B cell (primary cell): Measurements from ENCODE around the gene NKAIN2. TPM values are rescaled to one million over a fixed set of nuclear protein-coding genes. Genes with fewer than 3 reads are reported as not detected.

Experiments
- ATAC-seq: fragments of 200-7000 bp; cut with Tn5 transposase; one replicate; pipeline ENCODE4 v1.10.0; 2021; ENCODE audit warnings: low read depth, mild to moderate bottlenecking, moderate number of reproducible peaks, moderate library complexity
- CTCF ChIA-PET: fragments of 350-600 bp; sonication (Branson Sonifier 250); formaldehyde crosslinking; loops from one replicate; lab custom pipeline; 2021; ENCODE audit warnings: antibody characterized with exemption, inconsistent platforms; lab: Charles Lee
- POLR2A ChIA-PET: fragments of 350-600 bp; sonication (Branson Sonifier 250); formaldehyde crosslinking; loops from one replicate; lab custom pipeline; 2021; ENCODE audit warnings: antibody characterized with exemption; lab: Charles Lee
- DNase-seq: peaks from one replicate; pipeline ENCODE4 v3.0.0; 2013
- H2AFZ ChIP-seq: 2 replicates; pipeline ENCODE4 v1.6.1; 2012; ENCODE audit warnings: mild to moderate bottlenecking, low read depth, low read length; ENCODE audit not compliant: insufficient read depth, poor library complexity, severe bottlenecking
- H3K27ac ChIP-seq, 2 donors: 1 replicate in 1 of 2; 2 replicates in 1 of 2; pipeline ENCODE4 v1.5.1; 2012 to 2013; ENCODE audit warnings: low read length in 2 of 2, mild to moderate bottlenecking in 2 of 2, moderate library complexity in 1 of 2
- H3K27me3 ChIP-seq, 4 experiments: fragments of 200-600 bp in 1 of 4; sonication (generic) in 1 of 4; replicated peaks in 1 of 4; 1 replicate in 2 of 4; 2 replicates in 2 of 4; pipeline versions ENCODE4 v1.6.1 to v1.7.0; 2013 to 2016; ENCODE audit warnings: low read length in 3 of 4, mild to moderate bottlenecking in 2 of 4, mixed read lengths in 1 of 4, moderate library complexity in 1 of 4; ENCODE audit not compliant: insufficient read depth in 4 of 4, control insufficient read depth in 3 of 4; ENCODE audit errors: control extremely low read depth in 1 of 4
- H3K36me3 ChIP-seq, 2 experiments: replicated peaks in 1 of 2; 1 replicate in 1 of 2; 2 replicates in 1 of 2; pipeline versions ENCODE4 v1.6.1 to v1.7.1; 2013; ENCODE audit warnings: low read length in 1 of 2; ENCODE audit not compliant: insufficient read depth in 2 of 2, control insufficient read depth in 1 of 2; ENCODE audit errors: control extremely low read depth in 1 of 2, extremely low read depth in 1 of 2
- H3K4me1 ChIP-seq, 2 donors: fragments of 200-600 bp in 1 of 2; sonication (generic) in 1 of 2; 1 replicate in 1 of 2; 2 replicates in 1 of 2; pipeline versions ENCODE4 v1.5.1 to v1.6.1; 2013 to 2017; ENCODE audit warnings: low read length in 2 of 2; ENCODE audit not compliant: control insufficient read depth in 2 of 2, insufficient read depth in 2 of 2
- H3K4me2 ChIP-seq: replicated peaks from 2 replicates; pipeline ENCODE3; 2012; ENCODE audit warnings: mild to moderate bottlenecking, low read depth, low read length; ENCODE audit not compliant: poor library complexity, severe bottlenecking
- H3K4me3 ChIP-seq, 5 experiments: fragments of 200-600 bp in 1 of 5; sonication (generic) in 1 of 5; 1 replicate in 3 of 5; 2 replicates in 2 of 5; pipeline versions ENCODE4 v1.5.1 to v1.7.0; 2011 to 2016; ENCODE audit warnings: low read length in 4 of 5, mild to moderate bottlenecking in 4 of 5, low read depth in 2 of 5, control low read depth in 1 of 5, moderate library complexity in 1 of 5; ENCODE audit not compliant: insufficient read depth in 1 of 5; ENCODE audit errors: control extremely low read depth in 1 of 5, extremely low read depth in 1 of 5
- H3K79me2 ChIP-seq: fragments of 200-600 bp; sonication (generic); one replicate; pipeline ENCODE4 v1.6.0; 2016; ENCODE audit warnings: low read length; ENCODE audit not compliant: control insufficient read depth, insufficient read depth
- H3K9ac ChIP-seq: fragments of 200-600 bp; sonication (generic); 2 replicates; pipeline ENCODE4 v1.6.1; 2017; ENCODE audit warnings: mild to moderate bottlenecking, low read length, moderate library complexity
- H3K9me3 ChIP-seq, 3 donors: one replicate each; pipeline versions ENCODE4 v1.6.1 to v1.7.1; 2013; ENCODE audit warnings: low read length in 2 of 3; ENCODE audit not compliant: control insufficient read depth in 2 of 3, insufficient read depth in 1 of 3; ENCODE audit errors: control extremely low read depth in 1 of 3
- H4K20me1 ChIP-seq: 2 replicates; pipeline ENCODE4 v1.6.0; 2012; ENCODE audit warnings: mild to moderate bottlenecking, low read length; ENCODE audit not compliant: insufficient read depth, control insufficient read depth, poor library complexity, severe bottlenecking
- H3K27ac Mint-ChIP-seq: one replicate; pipeline ENCODE4 v1.8.0; 2021; ENCODE audit warnings: mixed read lengths
- H3K27me3 Mint-ChIP-seq: one replicate; pipeline ENCODE4 v1.8.0; 2021; ENCODE audit warnings: mixed read lengths
- H3K4me1 Mint-ChIP-seq: one replicate; pipeline ENCODE4 v1.8.0; 2021; ENCODE audit warnings: mixed read lengths
- H3K4me3 Mint-ChIP-seq: one replicate; pipeline ENCODE4 v1.8.0; 2021; ENCODE audit warnings: mixed read lengths
- H3K9me3 Mint-ChIP-seq: one replicate; pipeline ENCODE4 v1.8.0; 2022; ENCODE audit warnings: mixed read lengths; ENCODE audit not compliant: insufficient read depth
- EZH2 ChIP-seq: IDR thresholded peaks from 2 replicates; pipeline ENCODE4 v1.6.1; 2012; ENCODE audit warnings: borderline replicate concordance, low read depth, mild to moderate bottlenecking, moderate library complexity, low read length; ENCODE audit not compliant: insufficient read depth, poor library complexity, severe bottlenecking
- WGBS: methylation state at CpG from one replicate; pipeline ENCODE4 v1.1.5; 2013; ENCODE audit warnings: missing lambda C conversion rate; ENCODE audit not compliant: insufficient coverage; 5-methylcytosine and 5-hydroxymethylcytosine counted together
- intact Hi-C: fragments of 100-400 bp; cut with micrococcal nuclease; formaldehyde crosslinking; loops from one replicate; pipeline ENCODE4 v1.10.0; 2022
- polyA plus RNA-seq: library from polyadenylated mRNA; depleted of rRNA; stranded (reverse); fragments of >200 nt; gene quantifications from 2 replicates; pipeline ENCODE4 v1.2.3, GENCODE V29; 2012
- total RNA-seq, 2 donors: library from RNA; stranded (reverse); fragments of 120-200 nt in 1 of 2; gene quantifications; 1 replicate in 1 of 2; 2 replicates in 1 of 2; pipeline versions ENCODE4 v1.2.3 to v1.2.4, GENCODE V29; 2013 to 2022
- TF ChIP-seq, protein P1 (sequence below): fragments of 200-600 bp; IDR thresholded peaks from one replicate; pipeline ENCODE4 v1.8.0; 2022; ENCODE audit warnings: antibody characterized with exemption, mild to moderate bottlenecking

Gene NKAIN2
- total and polyA plus RNA-seq, 2 donors (not counting 1 experiment from before 2014, with no cell fraction given) = not detected

DNA sequence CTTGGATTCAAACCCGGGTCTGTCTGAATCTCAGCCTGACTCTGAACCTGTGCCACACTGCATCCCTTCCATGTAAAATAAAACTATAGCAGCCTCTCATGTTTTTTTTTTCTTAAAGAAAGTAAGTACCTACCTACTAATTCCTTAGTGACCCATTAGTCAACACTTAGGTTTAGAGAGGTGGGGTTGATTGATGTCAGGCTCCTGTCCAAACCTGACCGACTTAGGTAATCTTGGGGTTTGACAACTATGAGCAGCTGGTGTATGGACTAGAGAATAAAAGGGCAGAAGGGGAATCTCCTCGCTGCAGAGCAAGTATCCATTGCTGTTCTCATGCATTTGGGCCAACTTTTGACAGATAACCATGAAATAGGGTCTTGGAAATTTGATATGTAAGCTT is 6.5 kb downstream of the NKAIN2 start:
- Histone ChIP-seq H3K4me2 (no peak overlapping the region), H4K20me1 (no peaks in the 10 kb centered on the region), H2AFZ (no peak overlapping the region), H3K79me2 (no peaks in the 10 kb centered on the region), H3K4me3 (no peak overlapping the region), H3K36me3 (no peaks in the 10 kb centered on the region), H3K27ac (no peak overlapping the region), H3K4me1 (no peaks in the 10 kb centered on the region), H3K9ac (no peak overlapping the region), H3K27me3 (no peaks in the 10 kb centered on the region), H3K9me3 (no peaks in the 10 kb centered on the region)
- Mint-ChIP-seq H3K27me3 (peaks cover 18% of the 10 kb centered on the region), H3K4me3 (no peak overlapping the region), H3K27ac (no peak overlapping the region), H3K4me1 (no peaks in the 10 kb centered on the region), H3K9me3 (no peaks in the 10 kb centered on the region)
- CTCF ChIA-PET = interaction anchor here (0.6 kb wide), 1 partner anchor 18 kb away, joined by 4 read pairs; no protein-coding TSS in a partner anchor
- no peak for ATAC-seq
- intact Hi-C loops = no loop called here
- DNase-seq = no peak
- TF ChIP-seq, protein P1, sequence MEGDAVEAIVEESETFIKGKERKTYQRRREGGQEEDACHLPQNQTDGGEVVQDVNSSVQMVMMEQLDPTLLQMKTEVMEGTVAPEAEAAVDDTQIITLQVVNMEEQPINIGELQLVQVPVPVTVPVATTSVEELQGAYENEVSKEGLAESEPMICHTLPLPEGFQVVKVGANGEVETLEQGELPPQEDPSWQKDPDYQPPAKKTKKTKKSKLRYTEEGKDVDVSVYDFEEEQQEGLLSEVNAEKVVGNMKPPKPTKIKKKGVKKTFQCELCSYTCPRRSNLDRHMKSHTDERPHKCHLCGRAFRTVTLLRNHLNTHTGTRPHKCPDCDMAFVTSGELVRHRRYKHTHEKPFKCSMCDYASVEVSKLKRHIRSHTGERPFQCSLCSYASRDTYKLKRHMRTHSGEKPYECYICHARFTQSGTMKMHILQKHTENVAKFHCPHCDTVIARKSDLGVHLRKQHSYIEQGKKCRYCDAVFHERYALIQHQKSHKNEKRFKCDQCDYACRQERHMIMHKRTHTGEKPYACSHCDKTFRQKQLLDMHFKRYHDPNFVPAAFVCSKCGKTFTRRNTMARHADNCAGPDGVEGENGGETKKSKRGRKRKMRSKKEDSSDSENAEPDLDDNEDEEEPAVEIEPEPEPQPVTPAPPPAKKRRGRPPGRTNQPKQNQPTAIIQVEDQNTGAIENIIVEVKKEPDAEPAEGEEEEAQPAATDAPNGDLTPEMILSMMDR = no peak
- no peak for TF ChIP-seq EZH2
- 64% methylated on average over 2 of the region's 3 CpGs for WGBS
- POLR2A ChIA-PET = no interaction called here

DNA sequence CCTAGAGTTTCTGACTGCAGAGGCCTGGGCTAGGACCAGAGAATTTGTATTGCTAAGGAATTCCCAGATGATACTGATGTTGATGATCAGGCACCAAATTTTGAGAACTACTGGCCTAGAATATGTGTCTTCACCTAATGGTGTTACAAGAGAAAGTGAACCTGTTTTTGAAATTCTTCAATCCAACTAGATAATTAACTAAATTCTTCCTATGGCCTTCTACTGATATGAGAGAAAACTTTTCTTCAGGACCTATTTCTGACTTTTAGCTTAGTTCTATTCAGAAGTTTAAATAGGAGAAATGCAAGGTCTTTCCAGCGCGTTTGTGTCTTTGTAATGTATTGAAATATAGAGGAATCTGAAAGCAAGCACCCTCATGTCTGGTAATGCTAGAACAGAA is 7.3 kb downstream of the NKAIN2 start:
- no peak overlapping the region for H3K9ac ChIP-seq
- H3K4me3 Mint-ChIP-seq = no peak overlapping the region
- intact Hi-C loops = no loop called here
- H3K9me3 ChIP-seq = no peaks in the 10 kb centered on the region
- no peak overlapping the region for H2AFZ ChIP-seq
- ATAC-seq (no peak), DNase-seq (no peak)
- H3K27me3 Mint-ChIP-seq = peaks cover 15% of the 10 kb centered on the region
- H3K4me1 ChIP-seq = no peaks in the 10 kb centered on the region
- no peaks in the 10 kb centered on the region for H3K27me3 ChIP-seq
- H4K20me1 ChIP-seq = no peaks in the 10 kb centered on the region
- H3K9me3 Mint-ChIP-seq = no peaks in the 10 kb centered on the region
- H3K27ac Mint-ChIP-seq = no peak overlapping the region
- no peak overlapping the region for H3K27ac ChIP-seq
- POLR2A ChIA-PET = no interaction called here
- no peak overlapping the region for H3K4me3 ChIP-seq
- no peak overlapping the region for H3K4me2 ChIP-seq
- H3K4me1 Mint-ChIP-seq = no peaks in the 10 kb centered on the region
- TF ChIP-seq EZH2 = no peak
- TF ChIP-seq, protein P1 = no peak
- WGBS = no CpG with 5 or more reads among the region's 2 CpGs
- CTCF ChIA-PET = interaction anchor here (0.6 kb wide), 1 partner anchor 19 kb away, joined by 4 read pairs; no protein-coding TSS in a partner anchor
- H3K79me2 ChIP-seq = no peaks in the 10 kb centered on the region
- H3K36me3 ChIP-seq = no peaks in the 10 kb centered on the region
